ENCODE results near the gene PEMT. TPM values are rescaled to one million over a fixed set of nuclear protein-coding genes. Genes with fewer than 3 reads are reported as not detected.

PEMT gene
- total RNA-seq, 1 donor from 2014 or later: 690 TPM

DNA sequence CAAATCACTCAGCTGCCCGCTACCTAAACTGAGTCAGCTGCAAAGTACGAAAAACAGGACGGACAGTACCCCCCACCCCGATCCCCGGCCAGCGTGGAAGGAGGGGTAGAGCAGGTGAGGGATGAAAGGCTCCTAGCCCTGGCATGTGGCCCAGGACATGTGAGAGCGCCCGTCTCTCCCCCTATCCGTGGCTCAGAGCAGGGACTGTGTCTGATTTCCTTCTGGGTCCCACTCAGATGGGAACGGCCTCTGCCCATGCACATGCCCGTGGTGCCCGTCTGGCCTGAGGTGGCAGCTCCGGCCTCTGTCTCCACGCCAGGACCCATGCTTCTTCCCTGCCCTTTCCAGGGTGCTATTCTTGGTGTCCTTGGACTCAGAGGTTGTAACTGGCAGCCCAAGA lies 65.1 kb downstream of the PEMT start:
- intact Hi-C loops (cut with DNase I): no loop called here
- H3K4me1 ChIP-seq: no peaks in the 10 kb centered on the region
- no peaks in the 10 kb centered on the region for H3K9me3 ChIP-seq
- TF ChIP-seq, protein P1, sequence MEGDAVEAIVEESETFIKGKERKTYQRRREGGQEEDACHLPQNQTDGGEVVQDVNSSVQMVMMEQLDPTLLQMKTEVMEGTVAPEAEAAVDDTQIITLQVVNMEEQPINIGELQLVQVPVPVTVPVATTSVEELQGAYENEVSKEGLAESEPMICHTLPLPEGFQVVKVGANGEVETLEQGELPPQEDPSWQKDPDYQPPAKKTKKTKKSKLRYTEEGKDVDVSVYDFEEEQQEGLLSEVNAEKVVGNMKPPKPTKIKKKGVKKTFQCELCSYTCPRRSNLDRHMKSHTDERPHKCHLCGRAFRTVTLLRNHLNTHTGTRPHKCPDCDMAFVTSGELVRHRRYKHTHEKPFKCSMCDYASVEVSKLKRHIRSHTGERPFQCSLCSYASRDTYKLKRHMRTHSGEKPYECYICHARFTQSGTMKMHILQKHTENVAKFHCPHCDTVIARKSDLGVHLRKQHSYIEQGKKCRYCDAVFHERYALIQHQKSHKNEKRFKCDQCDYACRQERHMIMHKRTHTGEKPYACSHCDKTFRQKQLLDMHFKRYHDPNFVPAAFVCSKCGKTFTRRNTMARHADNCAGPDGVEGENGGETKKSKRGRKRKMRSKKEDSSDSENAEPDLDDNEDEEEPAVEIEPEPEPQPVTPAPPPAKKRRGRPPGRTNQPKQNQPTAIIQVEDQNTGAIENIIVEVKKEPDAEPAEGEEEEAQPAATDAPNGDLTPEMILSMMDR (IDR thresholded peaks at IDR 0.05): no peak
- H3K36me3 ChIP-seq: no peaks in the 10 kb centered on the region
- no peak overlapping the region for H3K4me3 ChIP-seq
- no peak overlapping the region for H3K27ac ChIP-seq
- DNase-seq (ENCODE audit: low spot score in 2 of 2): no peak
- no peaks in the 10 kb centered on the region for H3K27me3 ChIP-seq

DNA sequence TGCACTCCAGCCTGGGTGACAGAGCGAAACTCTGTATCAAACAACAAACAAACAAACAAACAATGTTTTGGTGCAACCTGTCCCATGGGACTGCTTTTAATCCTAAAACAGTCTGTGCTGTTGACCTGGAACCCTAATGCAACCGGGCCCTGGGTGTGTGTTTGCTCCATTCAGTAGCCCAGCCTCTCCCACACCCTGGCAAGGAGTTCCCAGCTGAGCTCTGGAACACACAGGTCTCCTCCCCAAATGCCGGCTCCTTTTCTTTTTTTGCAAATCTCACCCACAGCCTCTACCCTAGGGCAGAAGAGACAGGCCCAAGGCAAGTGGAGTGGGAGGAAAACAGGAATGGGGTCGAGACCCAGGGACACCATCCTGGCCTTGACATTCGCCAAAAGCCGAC lies 65.6 kb downstream of the PEMT start:
- Histone ChIP-seq H3K27ac (no peak overlapping the region), H3K4me1 (no peaks in the 10 kb centered on the region), H3K9me3 (no peaks in the 10 kb centered on the region), H3K36me3 (no peaks in the 10 kb centered on the region), H3K27me3 (no peaks in the 10 kb centered on the region), H3K4me3 (no peak overlapping the region)
- TF ChIP-seq, protein P1 (IDR thresholded peaks at IDR 0.05): no peak
- no peak for DNase-seq (ENCODE audit: low spot score in 2 of 2)
- intact Hi-C loops (cut with DNase I): no loop called here

DNA sequence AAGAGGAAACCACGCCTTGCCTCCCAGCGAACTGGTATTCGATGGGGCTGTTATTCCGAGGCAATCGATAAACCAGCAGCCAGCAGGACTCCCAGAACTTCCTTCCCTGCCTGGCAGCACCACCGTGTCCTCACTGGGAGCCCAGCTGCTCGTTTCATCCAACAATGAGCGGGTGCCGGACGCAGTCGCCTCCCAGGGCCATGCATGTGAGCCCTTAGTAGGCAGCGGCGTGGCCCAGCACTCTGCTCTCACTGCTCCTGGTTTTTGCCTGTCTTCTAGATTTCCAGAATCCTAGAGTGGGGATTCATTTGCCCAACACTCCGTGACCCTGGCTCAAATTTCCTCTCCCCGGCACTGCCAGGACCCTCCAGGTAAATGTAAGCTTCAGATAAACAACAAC lies 66.2 kb downstream of the PEMT start:
- H3K27ac ChIP-seq: no peak overlapping the region
- no peak for DNase-seq (ENCODE audit: low spot score in 2 of 2)
- no peaks in the 10 kb centered on the region for H3K36me3 ChIP-seq
- TF ChIP-seq, protein P1 (IDR thresholded peaks at IDR 0.05): no peak
- no peaks in the 10 kb centered on the region for H3K9me3 ChIP-seq
- H3K4me3 ChIP-seq: no peak overlapping the region
- intact Hi-C loops (cut with DNase I): no loop called here
- no peaks in the 10 kb centered on the region for H3K4me1 ChIP-seq
- H3K27me3 ChIP-seq: no peaks in the 10 kb centered on the region

DNA sequence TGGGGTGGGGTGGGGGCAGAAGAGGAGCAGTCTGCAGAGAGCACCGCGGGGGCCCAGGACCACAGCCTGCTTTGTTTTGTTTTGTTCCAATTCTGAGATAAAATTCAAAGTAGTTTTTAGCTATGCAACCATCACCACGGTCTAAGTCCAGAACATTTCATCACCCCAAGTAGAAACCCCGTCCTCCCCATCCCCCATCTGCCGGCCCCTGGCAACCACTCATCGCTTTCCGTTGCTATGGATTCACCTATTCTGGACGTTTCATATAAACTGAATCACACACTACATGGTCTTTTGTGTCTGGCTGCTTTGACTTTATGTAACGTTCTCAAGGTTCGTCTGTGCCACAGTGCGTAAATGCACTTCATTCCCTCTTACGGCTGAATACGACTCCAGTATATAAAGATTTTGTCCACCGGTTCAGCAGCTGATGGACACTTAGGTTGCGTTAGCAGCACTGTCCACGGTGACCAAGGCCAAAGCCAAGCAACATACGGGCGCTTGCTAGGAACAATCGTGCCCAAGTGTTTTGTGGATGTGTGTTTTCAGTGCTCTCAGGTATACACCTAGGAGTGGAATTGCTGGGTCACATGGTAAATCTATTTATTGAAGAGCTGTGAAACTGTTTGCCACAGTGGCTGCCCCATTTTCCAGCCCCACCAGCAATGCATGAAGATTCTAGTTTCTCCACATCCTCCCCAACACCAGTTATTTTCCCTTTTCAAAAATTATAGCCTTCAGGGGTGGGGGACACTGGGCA lies 67.6 kb downstream of the PEMT start:
- Histone ChIP-seq H3K4me1 (no peaks in the 10 kb centered on the region), H3K4me3 (no peak overlapping the region), H3K27me3 (no peaks in the 10 kb centered on the region), H3K9me3 (no peaks in the 10 kb centered on the region), H3K27ac (no peak overlapping the region), H3K36me3 (no peaks in the 10 kb centered on the region)
- no peak for DNase-seq (ENCODE audit: low spot score in 2 of 2)
- intact Hi-C loops (cut with DNase I): no loop called here
- TF ChIP-seq, protein P1 (IDR thresholded peaks at IDR 0.05): no peak

DNA sequence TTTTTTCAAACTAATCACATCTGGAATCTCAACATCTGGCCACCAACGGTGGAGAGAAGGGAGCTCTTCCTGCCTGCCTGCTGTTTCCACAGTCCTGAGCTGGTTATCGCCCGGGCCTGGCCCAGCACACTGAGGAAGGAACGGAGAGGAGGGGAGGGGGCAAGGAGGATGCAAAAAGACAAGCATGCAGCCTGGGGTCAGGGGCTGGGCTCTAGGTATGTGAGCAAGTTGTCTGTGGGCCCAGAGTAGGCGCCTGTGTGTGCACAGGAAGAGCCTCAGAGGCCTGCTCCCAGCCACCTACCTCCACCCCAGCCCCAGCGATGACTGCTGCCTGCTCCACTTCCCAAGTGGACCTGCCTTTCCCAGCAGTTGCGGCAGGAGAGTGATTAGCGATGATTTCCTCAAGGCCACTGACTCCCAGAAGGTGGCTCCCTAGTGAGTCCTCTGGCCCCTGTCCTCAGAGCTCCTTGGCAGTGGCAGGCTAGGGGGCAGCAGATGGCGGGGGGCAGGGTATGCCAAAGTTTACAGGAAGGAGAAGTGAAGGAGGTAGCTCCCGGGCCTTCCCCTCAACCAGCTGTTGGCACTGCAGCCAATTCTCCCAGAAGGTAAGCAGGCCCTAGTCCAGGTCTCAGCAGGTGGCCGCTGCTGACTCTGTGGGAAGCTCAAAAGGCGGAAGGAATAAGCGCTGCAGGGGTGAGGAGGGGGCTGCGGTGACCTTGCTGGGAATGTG lies 68.3 kb downstream of the PEMT start:
- Histone ChIP-seq H3K4me1 (no peaks in the 10 kb centered on the region), H3K9me3 (no peaks in the 10 kb centered on the region), H3K4me3 (no peak overlapping the region), H3K36me3 (no peaks in the 10 kb centered on the region), H3K27me3 (no peaks in the 10 kb centered on the region), H3K27ac (no peak overlapping the region)
- intact Hi-C loops (cut with DNase I): no loop called here
- TF ChIP-seq, protein P1 (IDR thresholded peaks at IDR 0.05): no peak
- DNase-seq (ENCODE audit: low spot score in 2 of 2): no peak
